Activated B cell treated with CpG ODN at 0.5 μM for 24 hours (primary cell): Measurements from ENCODE around the gene MTG1. TPM values are rescaled to one million over a fixed set of nuclear protein-coding genes. Genes with fewer than 3 reads are reported as not detected.

Experiments used
- ATAC-seq: fragments of 200-7000 bp; cut with Tn5 transposase; one replicate; pipeline ENCODE4 v1.10.0; 2021; ENCODE audit warnings: low read depth, mild to moderate bottlenecking, moderate library complexity
- CTCF ChIA-PET: fragments of 350-600 bp; sonication (Branson Sonifier 250); formaldehyde crosslinking; loops from one replicate; lab custom pipeline; 2021; ENCODE audit warnings: antibody characterized with exemption; lab: Charles Lee
- POLR2A ChIA-PET: fragments of 350-600 bp; sonication (Branson Sonifier 250); formaldehyde crosslinking; loops from one replicate; lab custom pipeline; 2021; ENCODE audit warnings: antibody characterized with exemption; lab: Charles Lee
- DNase-seq: peaks from one replicate; pipeline ENCODE4 v3.0.0; 2022
- H3K27ac Mint-ChIP-seq: one replicate; pipeline ENCODE4 v1.8.0; 2020; ENCODE audit warnings: mixed read lengths
- H3K27me3 Mint-ChIP-seq: one replicate; pipeline ENCODE4 v1.8.0; 2021; ENCODE audit warnings: mixed read lengths
- H3K36me3 Mint-ChIP-seq: one replicate; pipeline ENCODE4 v1.8.0; 2021; ENCODE audit warnings: low read depth, mixed read lengths
- H3K4me1 Mint-ChIP-seq: one replicate; pipeline ENCODE4 v1.8.0; 2021; ENCODE audit warnings: mixed read lengths
- H3K4me3 Mint-ChIP-seq: one replicate; pipeline ENCODE4 v1.8.0; 2020; ENCODE audit warnings: mild to moderate bottlenecking, mixed read lengths
- H3K9me3 Mint-ChIP-seq: one replicate; pipeline ENCODE4 v1.8.0; 2020; ENCODE audit warnings: mixed read lengths
- CTCF ChIP-seq: fragments of 200-600 bp; IDR thresholded peaks from one replicate; pipeline ENCODE4 v1.8.0; 2022; ENCODE audit warnings: antibody characterized with exemption, mild to moderate bottlenecking
- intact Hi-C: fragments of 100-400 bp; cut with micrococcal nuclease; formaldehyde crosslinking; loops from one replicate; pipeline ENCODE4 v1.15.1; 2024
- total RNA-seq: library from RNA; stranded (reverse); gene quantifications from 2 replicates; pipeline ENCODE4 v1.2.3, GENCODE V29; 2022

Gene MTG1
- total RNA-seq, 1 donor from 2014 or later = 83.1 TPM

GRCh38 chr10:133442967-133443924 is 49.3 kb downstream of the MTG1 start:
- Mint-ChIP-seq H3K36me3 (peaks cover 14% of the 10 kb centered on the region), H3K27me3 (no peaks in the 10 kb centered on the region), H3K9me3 (peaks cover 13% of the 10 kb centered on the region), H3K4me1 (peaks cover 6% of the 10 kb centered on the region), H3K4me3 (no peak overlapping the region), H3K27ac (no peak overlapping the region)
- ChIA-PET POLR2A (no interaction called here), CTCF (no interaction called here)
- no peak for ATAC-seq
- intact Hi-C loops = no loop called here
- TF ChIP-seq CTCF = no peak
- DNase-seq = peak; percentile 10

GRCh38 chr10:133444342-133445267 is 50.6 kb downstream of the MTG1 start:
- DNase-seq (no peak), ATAC-seq (no peak)
- no peak overlapping the region for H3K27ac Mint-ChIP-seq
- ChIA-PET POLR2A (no interaction called here), CTCF (no interaction called here)
- intact Hi-C loops = no loop called here
- H3K9me3 Mint-ChIP-seq = peaks cover 22% of the 10 kb centered on the region
- no peaks in the 10 kb centered on the region for H3K27me3 Mint-ChIP-seq
- no peak overlapping the region for H3K4me3 Mint-ChIP-seq
- H3K4me1 Mint-ChIP-seq = peaks cover 4% of the 10 kb centered on the region
- TF ChIP-seq CTCF = no peak
- H3K36me3 Mint-ChIP-seq = peaks cover 22% of the 10 kb centered on the region

GRCh38 chr10:133445268-133445732 is 51.3 kb downstream of the MTG1 start:
- H3K36me3 Mint-ChIP-seq = peaks cover 22% of the 10 kb centered on the region

GRCh38 chr10:133445751-133446708 is 52.1 kb downstream of the MTG1 start:
- Mint-ChIP-seq H3K27ac (no peak overlapping the region), H3K27me3 (no peaks in the 10 kb centered on the region), H3K4me1 (peaks cover 4% of the 10 kb centered on the region), H3K9me3 (peaks cover 25% of the 10 kb centered on the region), H3K4me3 (no peak overlapping the region), H3K36me3 (peaks cover 22% of the 10 kb centered on the region)
- DNase-seq (no peak), ATAC-seq (no peak)
- no peak for TF ChIP-seq CTCF
- POLR2A ChIA-PET = no interaction called here
- intact Hi-C loops = no loop called here
- CTCF ChIA-PET = no interaction called here

More at GRCh38 chr10:133445268-133445732, 51.3 kb downstream of the MTG1 start:
- DNase-seq (no peak), ATAC-seq (no peak)
- intact Hi-C loops = no loop called here
- no peak overlapping the region for H3K4me3 Mint-ChIP-seq
- H3K27ac Mint-ChIP-seq = no peak overlapping the region
- no peak for TF ChIP-seq CTCF
- CTCF ChIA-PET = no interaction called here
- H3K27me3 Mint-ChIP-seq = no peaks in the 10 kb centered on the region
- POLR2A ChIA-PET = no interaction called here
- H3K9me3 Mint-ChIP-seq = peaks cover 25% of the 10 kb centered on the region
- H3K4me1 Mint-ChIP-seq = peaks cover 4% of the 10 kb centered on the region
